IMR-90 (cell line): ENCODE measurements around the gene ASAP2.
A peak's percentile ranks its signal among the peaks of the same experiment; 100 is the strongest.

Source experiments
- CTCF ChIP-seq: conservative IDR thresholded peaks from 2 replicates; pipeline ENCODE4 v1.5.1; 2012; ENCODE audit warnings: mild to moderate bottlenecking, low read depth, low read length, improper control_type of control experiment
- MXI1 ChIP-seq: IDR thresholded peaks from 2 replicates; pipeline ENCODE4 v1.6.1; 2012; ENCODE audit warnings: low read depth, mild to moderate bottlenecking, low read length, moderate library complexity, borderline replicate concordance
- POLR2A ChIP-seq: IDR thresholded peaks from 2 replicates; pipeline ENCODE4 v1.6.1; 2012; ENCODE audit warnings: mild to moderate bottlenecking, low read depth, low read length
- SMC3 ChIP-seq: fragments of 150-350 bp; IDR thresholded peaks from 2 replicates; pipeline ENCODE4 v1.6.1; 2016; ENCODE audit warnings: low read depth, mild to moderate bottlenecking, antibody characterized with exemption, low read length, moderate library complexity

GRCh38 chr2:9205963-9206948, at the start of gene ASAP2:
- TF ChIP-seq SMC3 (peak; percentile 63), CTCF (peak; percentile 77), MXI1 (no peak), POLR2A (peak; percentile 73; the same call in 1 of the 2 replicates)
